Caco-2 (cell line): Measurements from ENCODE around the gene DPY19L3. TPM values are rescaled to one million over a fixed set of nuclear protein-coding genes. Genes with fewer than 3 reads are reported as not detected.

Experiments
- BruUV-seq: library from RNA; stranded (reverse); fragments of 400-500 nt; replicated peaks from 2 replicates; lab custom pipeline; 2021; lab: Mats Ljungman, UMichigan
- CTCF ChIA-PET: fragments of 300-600 bp; sonication (Branson Sonifier 250); formaldehyde crosslinking; loops from one replicate; lab custom pipeline; 2022; ENCODE audit warnings: antibody characterized with exemption; lab: Charles Lee
- POLR2A ChIA-PET: fragments of 300-600 bp; sonication (Branson Sonifier 250); formaldehyde crosslinking; loops from one replicate; lab custom pipeline; 2022; ENCODE audit warnings: antibody characterized with exemption; lab: Charles Lee
- DNase-seq, 2 experiments: peaks; one replicate each; pipeline versions ENCODE4 v3.0.0 to v3.0.0-alpha.2; 2020 to 2022
- H3K27me3 ChIP-seq: replicated peaks from 2 replicates; pipeline ENCODE4 v1.6.0; 2011; ENCODE audit warnings: low read length; ENCODE audit not compliant: control insufficient read depth, insufficient read depth
- H3K36me3 ChIP-seq: 2 replicates; pipeline ENCODE4 v1.5.1; 2011; ENCODE audit warnings: low read length; ENCODE audit not compliant: control insufficient read depth, insufficient read depth
- H3K4me1 ChIP-seq: fragments of 250-450 bp; sonication (Bioruptor Pico); 2 replicates; pipeline ENCODE4 v1.5.1; 2020; ENCODE audit warnings: mild to moderate bottlenecking
- H3K4me3 ChIP-seq: 2 replicates; pipeline ENCODE4 v1.5.1; 2011; ENCODE audit warnings: low read depth, mild to moderate bottlenecking, control low read depth, low read length
- H3K9me3 ChIP-seq: fragments of 250-450 bp; sonication (Bioruptor Pico); 2 replicates; pipeline ENCODE4 v1.5.1; 2020; ENCODE audit warnings: mild to moderate bottlenecking, moderate library complexity
- H3K27ac Mint-ChIP-seq: one replicate; pipeline ENCODE4 v1.8.0; 2022; ENCODE audit warnings: mixed read lengths; ENCODE audit not compliant: unreplicated experiment
- H3K27me3 Mint-ChIP-seq: one replicate; pipeline ENCODE4 v1.8.0; 2022; ENCODE audit warnings: mixed read lengths; ENCODE audit not compliant: insufficient read depth, unreplicated experiment
- H3K36me3 Mint-ChIP-seq: one replicate; pipeline ENCODE4 v1.8.0; 2022; ENCODE audit warnings: mild to moderate bottlenecking, mixed read lengths; ENCODE audit not compliant: insufficient read depth, unreplicated experiment
- H3K4me1 Mint-ChIP-seq: one replicate; pipeline ENCODE4 v1.8.0; 2022; ENCODE audit warnings: low read depth, mixed read lengths; ENCODE audit not compliant: unreplicated experiment
- H3K4me3 Mint-ChIP-seq: one replicate; pipeline ENCODE4 v1.8.0; 2022; ENCODE audit warnings: mild to moderate bottlenecking, moderate library complexity, mixed read lengths; ENCODE audit not compliant: unreplicated experiment
- H3K9me3 Mint-ChIP-seq: one replicate; pipeline ENCODE4 v1.8.0; 2022; ENCODE audit warnings: mixed read lengths; ENCODE audit not compliant: unreplicated experiment
- CTCF ChIP-seq, 2 experiments: fragments of 200-600 bp in 1 of 2; IDR thresholded peaks; 1 replicate in 1 of 2; 2 replicates in 1 of 2; pipeline versions ENCODE4 v1.5.1 to v1.8.0; 2011 to 2022; ENCODE audit warnings: antibody characterized with exemption in 1 of 2, control low read depth in 1 of 2, inconsistent platforms in 1 of 2, low read depth in 1 of 2, low read length in 1 of 2, mild to moderate bottlenecking in 1 of 2, moderate library complexity in 1 of 2; ENCODE audit not compliant: insufficient read depth in 1 of 2, severe bottlenecking in 1 of 2, unreplicated experiment in 1 of 2
- intact Hi-C: fragments of 100-400 bp; cut with micrococcal nuclease; formaldehyde crosslinking; loops from one replicate; pipeline ENCODE4 v1.10.0; 2022; ENCODE audit not compliant: unreplicated experiment
- total RNA-seq: library from RNA; stranded (reverse); gene quantifications from 2 replicates; pipeline ENCODE4 v1.2.3, GENCODE V29; 2022

DPY19L3 gene
- total RNA-seq, 1 experiment from 2014 or later = 40.7 TPM

DNA sequence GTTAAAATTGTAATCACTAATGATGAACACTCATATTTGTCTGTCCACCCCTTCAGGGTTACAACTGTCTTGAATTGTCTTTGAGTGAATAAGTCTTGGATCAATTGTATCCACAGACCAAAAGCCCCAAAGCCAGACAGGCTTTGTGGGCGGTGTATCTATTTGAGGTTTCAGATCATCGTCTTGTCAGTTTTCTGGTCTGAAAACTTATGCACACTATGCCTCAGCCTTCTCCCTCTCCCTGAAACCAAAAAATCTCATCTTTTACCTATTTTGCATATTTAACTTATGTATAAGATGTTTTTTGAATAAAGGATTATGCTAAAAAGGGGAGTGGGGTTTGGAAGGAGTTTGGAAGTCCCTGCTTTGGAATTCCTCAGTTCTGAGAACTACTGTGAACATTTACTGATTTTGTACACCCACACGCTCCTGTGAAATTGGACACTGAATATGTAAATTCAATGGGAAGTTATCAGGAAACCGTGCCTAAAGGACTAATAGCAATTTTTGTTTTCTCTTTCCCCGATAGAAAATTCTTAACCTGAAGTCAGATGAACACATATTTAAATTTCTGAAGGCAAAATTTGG is 52.1 kb downstream of the DPY19L3 start:
- no peak overlapping the region for H3K27ac Mint-ChIP-seq
- H3K9me3 Mint-ChIP-seq = no peaks in the 10 kb centered on the region
- no peaks in the 10 kb centered on the region for H3K4me1 Mint-ChIP-seq
- Histone ChIP-seq H3K27me3 (no peaks in the 10 kb centered on the region), H3K4me1 (no peaks in the 10 kb centered on the region), H3K9me3 (no peaks in the 10 kb centered on the region), H3K36me3 (no peaks in the 10 kb centered on the region; the same call in 1 of the 2 replicates), H3K4me3 (no peak overlapping the region)
- TF ChIP-seq CTCF (IDR thresholded peaks at IDR 0.05; ENCODE audit: insufficient read depth in 1 of 2, low read depth in 1 of 2, low read length in 1 of 2, severe bottlenecking in 1 of 2, unreplicated experiment in 1 of 2) = no peak
- intact Hi-C loops = no loop called here
- CTCF ChIA-PET = no interaction called here
- DNase-seq = no peak
- H3K27me3 Mint-ChIP-seq = no peaks in the 10 kb centered on the region
- no peak overlapping the region for H3K4me3 Mint-ChIP-seq
- H3K36me3 Mint-ChIP-seq = peaks cover 16% of the 10 kb centered on the region
- POLR2A ChIA-PET = no interaction called here
- no TSS peak for BruUV-seq

- ChIA-PET POLR2A (no interaction called here), CTCF (no interaction called here)
- Mint-ChIP-seq H3K27me3 (no peaks in the 10 kb centered on the region), H3K4me1 (no peaks in the 10 kb centered on the region), H3K36me3 (peaks cover 21% of the 10 kb centered on the region), H3K4me3 (no peak overlapping the region), H3K9me3 (no peaks in the 10 kb centered on the region), H3K27ac (no peak overlapping the region)
- H3K4me3 ChIP-seq = no peak overlapping the region
- no peaks in the 10 kb centered on the region for H3K9me3 ChIP-seq
- intact Hi-C loops = no loop called here
- H3K4me1 ChIP-seq = no peaks in the 10 kb centered on the region
- no peak for TF ChIP-seq CTCF (IDR thresholded peaks at IDR 0.05; ENCODE audit: insufficient read depth in 1 of 2, low read depth in 1 of 2, low read length in 1 of 2, severe bottlenecking in 1 of 2, unreplicated experiment in 1 of 2)
- BruUV-seq = no TSS peak
- H3K27me3 ChIP-seq = no peaks in the 10 kb centered on the region
- no peaks in the 10 kb centered on the region; the same call in 1 of the 2 replicates for H3K36me3 ChIP-seq
- DNase-seq = no peak
Observed at GRCh38 chr19:32458500-32459123, 53.0 kb downstream of the DPY19L3 start.

- intact Hi-C loops = no loop called here
- POLR2A ChIA-PET = no interaction called here
- no peaks in the 10 kb centered on the region for H3K9me3 ChIP-seq
- no TSS peak for BruUV-seq
- Mint-ChIP-seq H3K36me3 (peaks cover 24% of the 10 kb centered on the region), H3K9me3 (no peaks in the 10 kb centered on the region), H3K4me3 (no peak overlapping the region), H3K4me1 (no peaks in the 10 kb centered on the region), H3K27ac (no peak overlapping the region), H3K27me3 (no peaks in the 10 kb centered on the region)
- H3K27me3 ChIP-seq = no peaks in the 10 kb centered on the region
- CTCF ChIA-PET = no interaction called here
- H3K4me1 ChIP-seq = no peaks in the 10 kb centered on the region
- no peaks in the 10 kb centered on the region; the same call in 1 of the 2 replicates for H3K36me3 ChIP-seq
- no peak for DNase-seq
- TF ChIP-seq CTCF (IDR thresholded peaks at IDR 0.05; ENCODE audit: insufficient read depth in 1 of 2, low read depth in 1 of 2, low read length in 1 of 2, severe bottlenecking in 1 of 2, unreplicated experiment in 1 of 2) = no peak
- no peak overlapping the region for H3K4me3 ChIP-seq
Observed at GRCh38 chr19:32459204-32459865, 53.8 kb downstream of the DPY19L3 start.
